Stimulated activated naive CD8-positive, alpha-beta T cell treated with anti-CD3 and anti-CD28 coated beads, Interleukin-15, amount 100 ng/mL, for 72 hours (primary cell): ENCODE results near the gene FAM171A1.

Source experiments
- ATAC-seq: fragments of 150-1000 bp; cut with Tn5 transposase; 2 replicates; pipeline ENCODE4 v1.10.0; 2021; ENCODE audit warnings: mild to moderate bottlenecking, moderate library complexity
- DNase-seq, 2 donors: peaks; one replicate each; pipeline ENCODE4 v3.0.0; 2021 to 2022
- H3K27ac Mint-ChIP-seq, 2 donors: one replicate each; pipeline ENCODE4 v1.8.0; 2022; ENCODE audit warnings: mild to moderate bottlenecking in 2 of 2, mixed read lengths in 2 of 2, moderate library complexity in 2 of 2
- H3K27me3 Mint-ChIP-seq: one replicate; pipeline ENCODE4 v1.8.0; 2022; ENCODE audit warnings: mixed read lengths
- H3K4me1 Mint-ChIP-seq: one replicate; pipeline ENCODE4 v1.8.0; 2022; ENCODE audit warnings: mild to moderate bottlenecking, mixed read lengths
- H3K4me3 Mint-ChIP-seq, 2 donors: one replicate each; pipeline ENCODE4 v1.8.0; 2022; ENCODE audit warnings: mild to moderate bottlenecking in 2 of 2, mixed read lengths in 2 of 2, moderate library complexity in 1 of 2
- H3K9me3 Mint-ChIP-seq, 2 donors: one replicate each; pipeline ENCODE4 v1.8.0; 2022; ENCODE audit warnings: mixed read lengths in 2 of 2

FAM171A1 gene

DNA sequence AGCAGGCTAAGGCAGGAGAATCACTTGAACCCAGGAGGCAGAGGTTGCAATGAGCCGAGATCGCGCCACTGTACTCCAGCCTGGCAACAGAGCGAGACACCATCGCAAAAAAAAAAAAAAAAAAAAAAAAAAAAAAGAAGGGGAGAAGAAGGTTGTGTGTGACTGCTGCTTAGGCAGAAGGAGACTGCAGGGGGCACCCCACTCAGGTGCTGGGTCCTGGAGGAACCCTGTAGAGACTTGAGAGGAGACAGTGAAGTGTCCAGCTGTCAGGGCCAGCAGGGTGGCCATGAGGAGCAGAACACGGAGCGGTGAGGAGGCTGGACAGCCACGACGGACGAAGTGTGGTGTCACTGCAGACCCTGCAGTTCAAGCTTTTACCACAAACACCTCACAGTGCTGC is 103.6 kb downstream of the FAM171A1 start:
- Mint-ChIP-seq H3K4me3 (no peak overlapping the region), H3K9me3 (peaks cover 0 to 7% of the 10 kb centered on the region in 2 donors), H3K4me1 (no peaks in the 10 kb centered on the region), H3K27me3 (no peaks in the 10 kb centered on the region), H3K27ac (no peak overlapping the region)
- ATAC-seq: no peak
- no peak for DNase-seq

DNA sequence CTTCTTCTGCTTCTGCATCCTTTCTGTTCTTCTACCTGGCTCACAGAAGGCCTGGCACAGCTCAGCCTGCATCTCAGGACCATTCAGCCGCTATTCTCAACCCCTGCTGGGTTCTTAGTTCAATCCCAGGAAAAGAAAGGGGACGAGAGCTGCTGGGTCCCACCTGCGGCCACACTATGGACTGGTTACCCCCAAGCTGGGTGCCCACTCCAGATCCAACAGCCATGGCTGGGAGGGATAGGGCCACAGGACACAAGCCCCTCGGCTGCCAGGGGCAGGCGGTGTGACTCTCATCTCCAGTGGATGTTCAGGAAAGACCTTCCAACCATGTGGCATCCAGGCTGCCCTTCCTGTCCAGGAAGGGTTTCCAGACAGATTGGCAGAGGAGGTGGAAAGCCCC is 105.0 kb downstream of the FAM171A1 start:
- Mint-ChIP-seq H3K4me3 (no peak overlapping the region), H3K27me3 (no peaks in the 10 kb centered on the region), H3K27ac (no peak overlapping the region), H3K4me1 (no peaks in the 10 kb centered on the region), H3K9me3 (peaks cover 0 to 7% of the 10 kb centered on the region in 2 donors)
- DNase-seq (no peak), ATAC-seq (no peak)

DNA sequence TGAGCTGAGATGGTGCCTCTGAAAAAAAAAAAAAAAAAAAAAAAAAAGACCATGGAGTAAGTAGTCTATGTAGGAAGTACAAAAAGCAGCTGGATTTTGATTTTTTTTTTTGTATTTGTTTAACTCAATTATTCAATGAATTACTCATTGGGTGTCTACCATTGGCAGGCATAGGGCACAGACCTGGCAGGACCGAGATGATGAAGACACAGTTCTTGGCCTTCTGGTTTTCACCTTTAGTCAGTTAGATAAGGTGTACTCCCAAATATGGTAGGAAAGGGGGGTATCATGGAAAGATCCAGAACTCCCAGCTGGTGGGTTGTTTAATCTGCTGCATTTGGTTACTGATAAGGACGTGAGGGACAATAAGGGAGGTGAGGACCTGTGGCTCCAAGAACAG is 105.5 kb downstream of the FAM171A1 start:
- Mint-ChIP-seq H3K27ac (no peak overlapping the region), H3K4me3 (no peak overlapping the region), H3K4me1 (no peaks in the 10 kb centered on the region), H3K9me3 (peaks cover 0 to 7% of the 10 kb centered on the region in 2 donors), H3K27me3 (no peaks in the 10 kb centered on the region)
- no peak for ATAC-seq
- DNase-seq: no peak

GRCh38 chr10:15265056-15265455 is 106.0 kb downstream of the FAM171A1 start:
- DNase-seq (no peak), ATAC-seq (no peak)
- peaks cover 0 to 7% of the 10 kb centered on the region in 2 donors for H3K9me3 Mint-ChIP-seq

GRCh38 chr10:15263657-15264323 is 107.3 kb downstream of the FAM171A1 start:
- H3K4me3 Mint-ChIP-seq: no peak overlapping the region
- no peaks in the 10 kb centered on the region for H3K9me3 Mint-ChIP-seq
- no peak for DNase-seq
- no peak overlapping the region for H3K27ac Mint-ChIP-seq
- no peaks in the 10 kb centered on the region for H3K4me1 Mint-ChIP-seq
- no peaks in the 10 kb centered on the region for H3K27me3 Mint-ChIP-seq
- ATAC-seq: no peak

More at GRCh38 chr10:15265056-15265455, 106.0 kb downstream of the FAM171A1 start:
- no peaks in the 10 kb centered on the region for H3K4me1 Mint-ChIP-seq
- H3K27ac Mint-ChIP-seq: no peak overlapping the region
- H3K4me3 Mint-ChIP-seq: no peak overlapping the region
- H3K27me3 Mint-ChIP-seq: no peaks in the 10 kb centered on the region

GRCh38 chr10:15262036-15262713 is 108.9 kb downstream of the FAM171A1 start:
- Mint-ChIP-seq H3K4me1 (no peaks in the 10 kb centered on the region), H3K27ac (no peak overlapping the region), H3K9me3 (no peaks in the 10 kb centered on the region), H3K4me3 (no peak overlapping the region), H3K27me3 (no peaks in the 10 kb centered on the region)
- no peak for DNase-seq
- no peak for ATAC-seq

DNA sequence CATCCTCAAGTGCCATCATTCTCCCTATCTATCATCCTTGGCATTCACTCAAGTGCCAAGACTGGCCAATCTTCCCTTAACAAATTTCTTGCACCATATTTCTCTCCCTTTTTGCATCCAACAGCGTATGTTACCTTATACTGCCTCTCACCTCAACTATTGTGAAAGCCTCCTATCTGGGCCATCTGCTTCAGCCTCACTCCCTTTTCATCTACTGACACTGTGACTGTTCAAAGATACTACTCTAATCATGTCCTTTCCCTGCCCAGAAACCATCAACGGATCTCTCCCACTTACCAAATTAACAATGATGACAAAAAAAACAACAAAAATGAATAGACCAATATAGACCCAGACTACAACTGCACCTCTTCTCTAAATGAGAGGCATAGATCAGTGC is 112.0 kb downstream of the FAM171A1 start:
- H3K4me1 Mint-ChIP-seq: peaks cover 10% of the 10 kb centered on the region
- H3K9me3 Mint-ChIP-seq: no peaks in the 10 kb centered on the region
- H3K27ac Mint-ChIP-seq: no peak overlapping the region
- H3K27me3 Mint-ChIP-seq: no peaks in the 10 kb centered on the region
- no peak for ATAC-seq
- no peak for DNase-seq
- no peak overlapping the region for H3K4me3 Mint-ChIP-seq

DNA sequence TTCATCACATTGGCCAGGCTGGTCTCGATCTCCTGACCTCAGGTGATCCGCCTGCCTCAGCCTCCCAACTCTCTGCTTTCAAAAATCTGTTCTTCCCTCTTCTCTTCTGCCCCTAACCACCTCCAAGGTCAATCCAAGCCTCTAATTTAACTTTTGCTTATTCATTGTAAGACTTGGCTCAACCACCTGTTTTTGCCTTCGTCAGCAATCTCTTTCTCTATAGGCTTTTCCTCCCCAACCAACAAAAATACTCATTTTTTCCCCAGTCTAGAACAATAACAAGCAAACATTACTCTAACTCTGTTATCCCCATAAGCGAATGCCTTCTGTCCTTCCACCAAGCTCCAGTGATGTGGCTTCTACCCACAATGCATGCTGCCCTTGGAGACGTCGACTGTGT is 112.8 kb downstream of the FAM171A1 start:
- H3K4me3 Mint-ChIP-seq: no peak overlapping the region
- H3K9me3 Mint-ChIP-seq: no peaks in the 10 kb centered on the region
- no peak for ATAC-seq
- no peaks in the 10 kb centered on the region for H3K27me3 Mint-ChIP-seq
- H3K27ac Mint-ChIP-seq: no peak overlapping the region
- DNase-seq: no peak
- peaks cover 19% of the 10 kb centered on the region for H3K4me1 Mint-ChIP-seq

- no peak for DNase-seq
- H3K27me3 Mint-ChIP-seq: no peaks in the 10 kb centered on the region
- no peak for ATAC-seq
- H3K4me3 Mint-ChIP-seq: no peak overlapping the region
- no peak overlapping the region for H3K27ac Mint-ChIP-seq
- H3K4me1 Mint-ChIP-seq: peaks cover 29% of the 10 kb centered on the region
- no peaks in the 10 kb centered on the region for H3K9me3 Mint-ChIP-seq
These were observed 115.1 kb downstream of the FAM171A1 start for GRCh38 chr10:15255961-15256360.

DNA sequence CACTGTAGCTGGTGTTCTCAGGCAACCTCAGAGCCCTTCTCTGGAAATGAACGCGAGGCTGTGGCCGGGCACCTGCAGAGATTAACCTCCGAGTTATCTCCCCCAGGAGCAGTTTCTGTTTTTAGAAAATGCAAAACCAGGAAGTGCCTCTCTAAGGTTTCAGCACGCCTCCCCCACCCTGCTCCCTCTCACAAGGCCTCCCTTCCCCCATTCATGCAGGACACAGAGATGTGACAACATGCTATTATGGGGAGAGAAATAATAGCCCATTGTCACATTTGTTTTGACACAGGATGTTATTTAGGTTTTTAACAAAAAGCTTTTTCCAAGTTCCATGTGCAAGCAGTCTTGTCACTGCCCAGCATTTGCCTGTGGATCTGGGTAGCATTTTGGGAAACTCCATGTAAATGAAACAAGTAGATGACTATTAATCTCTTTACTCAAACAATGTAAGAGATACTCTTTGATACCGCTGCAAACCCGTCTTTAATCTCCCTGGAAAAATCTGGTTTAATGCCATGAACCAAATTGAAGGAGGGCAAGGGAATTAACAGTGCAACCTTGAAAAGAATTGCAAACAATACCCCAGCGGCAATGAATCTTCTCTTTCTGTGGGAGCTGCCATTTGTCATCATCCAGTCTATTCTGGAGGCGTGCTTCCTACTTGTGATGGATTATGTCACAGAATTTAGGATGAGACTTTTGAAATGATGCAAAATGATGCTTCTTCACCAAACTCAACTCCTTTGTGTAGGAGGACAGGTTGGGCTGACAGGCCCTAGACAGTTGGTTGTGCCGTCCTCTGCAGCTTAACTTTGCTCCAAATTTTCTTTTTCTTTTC is 116.1 kb downstream of the FAM171A1 start:
- peak overlapping the region; percentile 91 for H3K4me3 Mint-ChIP-seq
- no peaks in the 10 kb centered on the region for H3K9me3 Mint-ChIP-seq
- ATAC-seq (peak; percentile 72), DNase-seq (peak; percentile 13 to 18)
- peak overlapping the region; percentile 94 to 96 for H3K27ac Mint-ChIP-seq
- peaks cover 29% of the 10 kb centered on the region for H3K4me1 Mint-ChIP-seq
- no peaks in the 10 kb centered on the region for H3K27me3 Mint-ChIP-seq

- peak; percentile 50 for ATAC-seq
- DNase-seq: no peak
- H3K27me3 Mint-ChIP-seq: no peaks in the 10 kb centered on the region
- no peaks in the 10 kb centered on the region for H3K9me3 Mint-ChIP-seq
- peak overlapping the region; percentile 94 to 96 for H3K27ac Mint-ChIP-seq
- peak overlapping the region; percentile 91 for H3K4me3 Mint-ChIP-seq
- H3K4me1 Mint-ChIP-seq: peaks cover 29% of the 10 kb centered on the region
These were observed 116.9 kb downstream of the FAM171A1 start for GRCh38 chr10:15253951-15254807.

DNA sequence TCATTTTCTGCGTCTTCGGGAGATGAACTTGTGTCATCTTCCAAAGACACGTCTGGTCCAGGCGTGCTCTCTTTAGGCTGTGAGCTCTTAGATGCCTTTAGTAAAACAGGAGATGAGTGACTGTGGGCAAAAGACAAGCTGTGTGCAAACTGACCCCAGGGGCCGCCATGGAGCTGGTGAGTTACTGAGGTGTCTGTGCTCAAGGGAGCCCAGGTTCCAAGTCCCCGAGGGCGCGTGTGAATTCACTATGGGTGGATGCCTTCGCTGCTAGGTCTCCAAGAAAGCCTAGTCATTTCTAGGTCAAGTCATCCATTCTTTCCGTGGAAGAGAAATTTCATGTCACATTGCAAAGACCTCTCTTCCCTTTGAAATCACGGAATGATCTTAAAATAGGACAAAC is 118.7 kb downstream of the FAM171A1 start:
- DNase-seq (no peak), ATAC-seq (no peak)
- H3K9me3 Mint-ChIP-seq: no peaks in the 10 kb centered on the region
- peaks cover 29% of the 10 kb centered on the region for H3K4me1 Mint-ChIP-seq
- H3K27me3 Mint-ChIP-seq: no peaks in the 10 kb centered on the region
- H3K27ac Mint-ChIP-seq: no peak overlapping the region
- no peak overlapping the region for H3K4me3 Mint-ChIP-seq

DNA sequence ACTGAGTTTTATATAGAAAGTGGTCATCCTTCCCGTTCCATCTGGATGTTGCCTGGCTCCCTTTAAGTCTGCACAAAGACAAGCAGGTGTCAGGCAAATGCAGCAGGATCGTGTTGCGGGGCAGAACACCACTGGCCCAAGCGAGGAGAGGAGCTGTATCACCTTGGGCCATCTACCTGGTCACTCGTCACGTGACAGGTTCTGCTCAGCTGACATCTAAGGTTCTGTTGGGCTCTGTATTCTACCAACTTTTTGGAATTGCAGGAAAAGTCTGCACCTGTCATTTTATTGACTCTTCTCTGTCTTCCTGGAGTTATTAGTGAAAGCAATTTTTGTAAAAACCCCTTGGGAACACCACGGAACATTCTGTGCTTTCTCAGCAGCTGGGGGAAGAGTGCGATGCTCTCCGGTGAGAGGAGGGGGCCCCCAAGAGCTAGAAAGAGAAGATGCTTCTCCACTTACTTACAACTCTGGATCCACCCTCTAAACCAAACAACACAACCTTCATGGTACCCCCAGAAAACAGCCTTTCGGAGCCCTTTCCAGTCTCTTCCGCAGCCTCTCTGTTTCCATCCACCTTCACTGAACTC is 119.2 kb downstream of the FAM171A1 start:
- ATAC-seq: no peak
- DNase-seq: no peak
- Mint-ChIP-seq H3K4me1 (peaks cover 29% of the 10 kb centered on the region), H3K4me3 (peak overlapping the region in 1 of 2 donors; percentile 26), H3K9me3 (no peaks in the 10 kb centered on the region), H3K27me3 (no peaks in the 10 kb centered on the region), H3K27ac (no peak overlapping the region)

DNA sequence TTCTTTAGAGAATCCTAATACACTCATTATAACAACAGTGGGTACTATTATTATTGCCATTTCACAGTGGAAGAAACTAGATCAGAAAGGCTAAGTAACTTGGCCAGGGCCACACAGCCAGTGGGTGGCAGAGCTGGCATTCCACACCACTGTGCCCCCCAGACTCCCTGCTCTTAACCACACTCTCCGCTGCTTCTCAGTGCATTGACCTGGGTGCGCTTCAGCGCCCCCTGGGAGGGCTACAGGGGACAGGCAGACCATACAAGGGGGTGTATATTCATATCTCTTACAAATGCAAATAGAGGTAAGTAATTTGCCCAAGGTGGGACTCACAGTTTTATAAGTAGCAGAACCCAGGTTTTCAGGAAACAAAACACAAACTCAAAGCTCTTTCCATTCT is 125.6 kb downstream of the FAM171A1 start:
- Mint-ChIP-seq H3K9me3 (no peaks in the 10 kb centered on the region), H3K27ac (no peak overlapping the region), H3K4me3 (no peak overlapping the region), H3K4me1 (peaks cover 15% of the 10 kb centered on the region), H3K27me3 (no peaks in the 10 kb centered on the region)
- ATAC-seq (peak; percentile 77), DNase-seq (peak; percentile 16 to 19)
